GM12892 (cell line): ENCODE data around the gene AGER.

Experiments
- DNase-seq: peaks from one replicate; pipeline ENCODE4 v3.0.0; 2011; ENCODE audit not compliant: insufficient read length
- FAIRE-seq: peaks from 2 replicates; lab custom pipeline; 2011; peaks lifted over from hg19 to GRCh38; lab: Jason Lieb, UNC
- POLR2A ChIP-seq: IDR thresholded peaks from 2 replicates; pipeline ENCODE4 v1.6.1; 2011; ENCODE audit warnings: low read depth, low read length, control low read depth
- POLR2AphosphoS5 ChIP-seq: IDR thresholded peaks from 2 replicates; pipeline ENCODE4 v1.6.1; 2011; ENCODE audit warnings: low read depth, low read length, control low read depth
- TAF1 ChIP-seq: IDR thresholded peaks from 2 replicates; pipeline ENCODE4 v1.6.1; 2011; ENCODE audit warnings: low read depth, mild to moderate bottlenecking, control low read depth, low read length, borderline replicate concordance

AGER gene

DNA sequence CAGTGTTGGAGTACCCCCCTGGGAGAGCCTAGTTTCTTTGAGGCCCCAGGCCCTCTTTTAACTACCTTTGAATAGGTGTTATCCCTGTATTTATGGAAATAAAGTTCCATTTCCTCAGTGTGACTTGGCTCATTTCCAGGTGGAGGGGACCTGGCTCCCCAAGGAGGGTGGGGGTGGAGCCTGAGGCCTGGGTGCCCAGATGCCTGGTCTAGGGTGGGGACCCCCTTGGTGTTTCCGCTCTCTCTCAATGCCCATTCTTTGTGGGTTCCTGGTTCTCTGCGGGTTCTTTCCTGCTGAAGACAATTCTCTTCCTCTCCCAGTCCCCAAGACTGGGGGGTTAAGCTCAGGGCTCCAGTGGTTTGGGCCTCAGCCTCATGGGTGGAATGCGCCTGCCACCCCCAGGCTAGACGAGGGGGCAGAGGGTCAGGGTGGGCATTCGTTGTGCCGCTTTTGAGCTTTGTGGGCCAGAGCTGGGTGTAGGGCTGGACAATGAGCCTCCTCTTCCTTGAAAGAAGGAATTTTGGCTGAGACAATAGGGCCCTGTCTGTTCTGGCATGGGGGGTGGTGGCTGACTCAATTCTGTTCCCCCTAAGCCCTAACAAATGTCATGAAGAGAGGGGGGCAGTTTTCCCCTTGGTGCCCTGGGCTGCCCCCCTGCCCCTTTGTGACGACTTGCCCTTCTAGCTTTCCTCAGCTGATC lies 20.3 kb downstream of the AGER start:
- DNase-seq (no peak), FAIRE-seq (no peak)
- TF ChIP-seq POLR2AphosphoS5, result no peak

- DNase-seq (no peak), FAIRE-seq (no peak)
- TF ChIP-seq TAF1, result no peak
- no peak for TF ChIP-seq POLR2AphosphoS5
- no peak for TF ChIP-seq POLR2A
Observed at GRCh38 chr6:32158052-32158451, 26.0 kb downstream of the AGER start.

GRCh38 chr6:32156891-32157290 lies 27.2 kb downstream of the AGER start:
- FAIRE-seq, result no peak
- no peak for DNase-seq

DNA sequence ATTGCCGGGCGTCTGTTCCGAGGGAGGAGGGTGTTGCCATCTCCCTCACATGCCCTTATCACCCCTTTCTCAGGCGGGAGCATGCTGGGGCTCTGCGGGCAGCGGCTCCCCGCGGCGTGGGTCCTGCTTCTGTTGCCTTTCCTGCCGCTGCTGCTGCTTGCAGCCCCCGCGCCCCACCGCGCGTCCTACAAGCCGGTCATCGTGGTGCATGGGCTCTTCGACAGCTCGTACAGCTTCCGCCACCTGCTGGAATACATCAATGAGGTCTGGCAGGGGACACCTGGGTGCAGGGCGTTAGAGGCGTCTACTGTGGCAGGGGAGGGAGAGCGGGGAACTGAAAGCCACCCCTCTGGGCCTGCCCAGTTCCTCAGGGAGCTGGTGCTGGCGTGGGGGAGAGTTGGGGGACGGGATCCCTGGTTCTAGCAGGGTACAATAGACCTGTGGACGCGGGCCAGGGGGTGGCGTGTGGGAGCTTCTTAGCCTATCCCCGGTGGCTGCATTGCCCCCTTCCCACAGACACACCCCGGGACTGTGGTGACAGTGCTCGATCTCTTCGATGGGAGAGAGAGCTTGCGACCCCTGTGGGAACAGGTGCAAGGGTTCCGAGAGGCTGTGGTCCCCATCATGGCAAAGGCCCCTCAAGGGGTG lies 29.4 kb downstream of the AGER start:
- FAIRE-seq (peak; percentile 88), DNase-seq (peak; percentile 80)
- TF ChIP-seq POLR2A (no peak), POLR2AphosphoS5 (no peak), TAF1 (no peak)

More at GRCh38 chr6:32156891-32157290, 27.2 kb downstream of the AGER start:
- TF ChIP-seq POLR2AphosphoS5, result no peak
- TF ChIP-seq POLR2A, result no peak
- no peak for TF ChIP-seq TAF1

DNA sequence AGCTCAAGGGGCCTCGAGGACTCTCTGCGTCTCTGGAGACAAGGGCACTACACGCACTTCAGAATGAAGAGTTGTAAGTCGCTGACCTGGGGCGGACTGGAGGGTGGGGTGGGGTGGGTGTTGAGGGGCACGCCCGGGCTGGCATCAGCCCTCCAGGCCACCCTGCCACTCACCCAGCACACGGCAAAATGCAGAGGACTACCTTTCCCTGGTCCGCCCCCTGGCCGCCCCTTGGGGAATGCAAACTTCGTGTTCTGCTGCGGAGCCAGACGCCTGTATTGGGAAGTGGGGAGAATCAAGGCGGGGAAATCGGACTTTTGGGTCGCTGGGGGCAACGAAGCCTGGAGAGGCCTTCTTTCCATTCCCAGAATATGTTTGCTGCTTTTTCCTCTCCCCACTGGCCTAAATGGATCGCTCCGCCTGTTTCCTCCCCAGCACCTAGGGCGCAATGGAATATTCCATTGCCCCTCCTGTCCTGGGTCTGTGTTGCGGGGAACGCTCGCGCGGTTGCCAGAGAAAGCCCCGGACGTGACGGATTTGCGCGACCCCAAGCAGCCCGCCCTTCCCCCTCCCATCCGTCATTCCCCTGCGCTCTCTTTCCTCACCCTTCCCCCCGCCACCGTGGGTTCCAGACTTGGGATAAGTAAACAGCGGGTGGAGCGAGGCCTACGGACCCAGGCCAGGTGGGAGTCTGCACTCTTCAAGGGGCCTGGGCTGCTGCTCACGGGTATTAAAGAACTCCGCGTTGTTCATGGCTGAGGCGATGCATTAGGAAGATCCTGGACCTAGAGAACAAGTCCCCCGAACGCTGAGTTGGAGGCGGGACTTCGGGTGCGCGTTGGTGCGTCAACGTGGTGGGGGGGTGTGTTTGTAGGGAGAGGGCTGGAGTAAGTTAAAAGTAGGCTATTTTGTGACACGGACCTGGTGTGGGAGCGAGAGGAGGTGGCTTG lies 30.2 kb downstream of the AGER start, which contains the start of gene PPT2:
Gene PPT2 (plus strand): TSS at position 578 of the 950 bp plus-strand sequence. CDS start 454 bp downstream, outside the sequence.
- DNase-seq, result no peak
- peak; percentile 60 for FAIRE-seq

DNA sequence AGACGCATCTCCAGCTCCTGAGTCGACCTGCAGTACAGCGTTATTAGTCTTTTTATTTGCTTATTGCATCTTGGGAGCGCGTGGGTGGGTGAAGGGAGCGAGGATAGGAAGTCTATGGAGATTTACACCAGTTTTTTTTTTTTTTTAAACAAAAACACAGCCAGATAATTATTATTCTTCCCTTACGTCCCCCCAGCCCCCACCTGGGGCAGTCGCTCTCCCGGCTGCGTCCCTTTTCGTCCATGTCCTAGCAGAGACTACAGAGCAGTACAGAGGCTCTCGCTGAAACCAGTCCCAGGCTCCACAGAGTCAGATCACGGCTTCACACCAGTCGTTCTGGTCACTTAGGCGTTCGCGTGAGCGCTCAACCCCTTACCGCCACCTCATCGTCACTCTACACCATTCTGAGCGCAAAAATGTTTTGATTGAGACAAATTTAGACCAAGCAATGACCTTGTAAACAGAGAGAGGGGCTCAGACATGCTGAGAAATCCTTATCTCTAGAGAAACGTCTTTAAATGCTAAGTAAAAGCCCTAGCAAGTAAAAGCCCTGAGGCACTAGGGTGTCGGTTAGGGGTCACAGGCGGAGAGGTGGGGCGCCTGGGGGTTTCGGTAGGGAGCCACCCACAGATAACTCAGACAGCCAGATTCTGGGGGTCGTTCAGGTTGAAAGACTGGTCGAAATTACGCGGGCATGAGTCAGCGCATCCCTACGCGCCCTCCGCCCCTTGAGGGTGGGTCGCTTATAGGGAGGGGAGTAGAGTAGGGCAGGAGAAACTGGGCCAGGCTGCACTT lies 31.1 kb downstream of the AGER start:
- TF ChIP-seq POLR2A (no peak), POLR2AphosphoS5 (no peak), TAF1 (no peak)
- DNase-seq, result no peak

More for the DNA sequence above, 30.2 kb downstream of the AGER start, which contains the start of gene PPT2:
- no peak for TF ChIP-seq POLR2AphosphoS5
- TF ChIP-seq TAF1, result no peak
- TF ChIP-seq POLR2A, result no peak

DNA sequence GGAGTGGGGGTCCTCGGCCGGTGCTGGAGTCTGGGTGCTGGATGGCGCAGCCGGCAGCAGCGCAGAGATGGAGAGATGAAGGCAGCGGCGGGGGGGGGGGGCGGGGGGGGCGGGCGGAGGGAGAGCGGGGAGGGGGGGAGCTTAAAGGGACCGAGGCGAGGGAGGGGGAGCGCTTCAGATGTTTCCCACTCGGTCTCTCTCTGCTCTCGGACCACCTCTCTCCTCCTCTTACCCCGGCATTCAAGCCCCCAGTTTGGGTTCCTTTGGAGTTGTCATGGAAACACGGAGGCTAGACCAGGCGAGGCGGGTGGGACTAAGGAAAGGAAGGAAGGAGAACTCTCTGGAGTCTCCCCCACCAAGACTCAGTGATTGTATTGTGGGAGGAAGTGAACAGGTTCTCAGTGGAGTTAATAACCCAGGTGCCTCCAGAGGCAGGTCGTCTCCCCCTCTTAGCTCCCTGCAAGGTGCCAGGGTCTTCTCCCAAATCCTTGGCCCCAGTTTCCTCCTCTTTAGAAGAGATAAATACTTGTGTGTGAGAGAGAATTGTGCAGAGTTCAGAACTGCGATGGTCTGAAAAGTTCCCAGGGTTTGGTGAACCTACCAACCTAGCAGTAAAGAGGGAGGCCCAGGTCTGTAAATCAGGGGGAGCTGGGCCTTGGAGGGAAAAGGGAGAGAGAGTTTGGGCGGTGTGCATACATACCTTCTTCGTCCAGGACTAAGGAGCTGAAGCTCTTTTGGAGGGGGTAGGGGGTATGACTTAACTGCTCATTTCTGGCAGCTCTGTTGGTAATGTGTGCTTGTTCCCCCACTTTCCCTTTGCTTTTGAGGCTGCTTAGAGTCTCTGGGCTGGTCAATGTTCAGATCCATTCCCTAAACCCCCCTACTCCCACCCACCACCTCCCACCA lies 31.9 kb downstream of the AGER start, which contains the start of gene PRRT1:
Gene PRRT1 (minus strand): TSS at position 77 of the 906 bp plus-strand sequence. CDS start 112 bp downstream, outside the sequence.
- FAIRE-seq, result no peak
- no peak for TF ChIP-seq POLR2AphosphoS5
- TF ChIP-seq POLR2A, result no peak
- no peak for TF ChIP-seq TAF1

More for the DNA sequence above, 31.1 kb downstream of the AGER start:
- FAIRE-seq, result no peak

DNA sequence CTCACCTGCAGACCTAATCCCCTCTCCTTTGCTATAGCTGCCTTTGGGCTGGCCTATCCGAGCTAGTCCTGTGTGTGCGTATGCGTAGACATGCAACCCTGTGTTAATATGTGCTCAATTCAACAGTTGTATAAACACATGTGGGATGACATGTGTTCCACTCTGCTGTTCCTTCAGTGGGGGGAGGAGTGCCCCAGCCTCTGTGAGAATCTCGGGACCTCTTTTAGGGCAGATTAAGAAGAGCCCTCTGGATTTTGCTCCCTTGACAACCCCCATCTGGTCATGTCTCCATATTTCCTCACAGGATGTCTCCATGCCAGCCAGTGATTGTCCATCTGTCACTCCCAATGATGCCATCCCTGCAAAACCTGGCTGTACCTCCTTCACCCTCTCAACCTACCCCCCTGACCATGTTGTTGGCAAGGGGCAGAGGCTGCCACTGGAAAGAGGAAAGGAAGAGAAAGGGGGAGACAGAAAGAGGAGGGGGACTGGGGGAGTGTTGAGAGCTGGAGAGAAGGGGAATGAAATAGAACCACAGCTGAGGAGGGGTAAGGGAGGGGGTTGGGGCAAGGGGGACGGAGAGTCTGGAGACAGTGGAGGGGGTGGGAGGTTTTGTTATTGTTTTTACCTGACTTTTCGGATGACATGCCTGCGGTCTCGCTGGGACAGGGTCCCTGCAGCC lies 32.7 kb downstream of the AGER start:
- TF ChIP-seq POLR2AphosphoS5 (no peak), POLR2A (no peak), TAF1 (no peak)
- no peak for DNase-seq
- no peak for FAIRE-seq

More for the DNA sequence above, 31.9 kb downstream of the AGER start, which contains the start of gene PRRT1:
- DNase-seq, result no peak
